AG04450 (cell line): ENCODE data around the gene GJA4. TPM values are rescaled to one million over a fixed set of nuclear protein-coding genes. Genes with fewer than 3 reads are reported as not detected.

Experiments used
- CTCF ChIA-PET: fragments of 300-600, 350-600 bp; formaldehyde crosslinking; extraction: SDS; loops from one replicate; lab custom pipeline; 2022; ENCODE audit warnings: antibody characterized with exemption, inconsistent platforms; lab: Charles Lee
- POLR2A ChIA-PET: fragments of 350-600 bp; formaldehyde crosslinking; extraction: SDS; loops from one replicate; lab custom pipeline; 2021; ENCODE audit warnings: antibody characterized with exemption, inconsistent platforms; lab: Yijun Ruan, JAX
- DNase-seq: peaks from one replicate; pipeline ENCODE4 v3.0.0-alpha.2; 2011; ENCODE audit warnings: low read depth, low spot score
- H3K27ac ChIP-seq: one replicate; pipeline ENCODE4 v1.5.1; 2012; ENCODE audit warnings: low read depth, low read length, control low read depth
- H3K27me3 ChIP-seq: one replicate; pipeline ENCODE4 v1.6.0; 2012; ENCODE audit warnings: low read length; ENCODE audit not compliant: control insufficient read depth, insufficient read depth
- H3K4me3 ChIP-seq: 2 replicates; pipeline ENCODE4 v1.5.1; 2011; ENCODE audit warnings: mild to moderate bottlenecking, low read depth, low read length, control low read depth
- H3K9me3 ChIP-seq: 2 replicates; pipeline ENCODE4 v1.5.1; 2012; ENCODE audit warnings: low read length; ENCODE audit not compliant: control insufficient read depth, insufficient read depth
- polyA plus RNA-seq: library from polyadenylated mRNA; depleted of rRNA; stranded (reverse); fragments of >200 nt; gene quantifications from 2 replicates; pipeline ENCODE4 v1.2.3, GENCODE V29; 2011
- TF ChIP-seq, protein P1 (sequence below): IDR thresholded peaks from 2 replicates; pipeline ENCODE4 v1.5.1; 2011; ENCODE audit warnings: low read depth, low read length, control low read depth, inconsistent platforms

The GJA4 gene
- polyA plus RNA-seq, 1 experiment: not detected

DNA sequence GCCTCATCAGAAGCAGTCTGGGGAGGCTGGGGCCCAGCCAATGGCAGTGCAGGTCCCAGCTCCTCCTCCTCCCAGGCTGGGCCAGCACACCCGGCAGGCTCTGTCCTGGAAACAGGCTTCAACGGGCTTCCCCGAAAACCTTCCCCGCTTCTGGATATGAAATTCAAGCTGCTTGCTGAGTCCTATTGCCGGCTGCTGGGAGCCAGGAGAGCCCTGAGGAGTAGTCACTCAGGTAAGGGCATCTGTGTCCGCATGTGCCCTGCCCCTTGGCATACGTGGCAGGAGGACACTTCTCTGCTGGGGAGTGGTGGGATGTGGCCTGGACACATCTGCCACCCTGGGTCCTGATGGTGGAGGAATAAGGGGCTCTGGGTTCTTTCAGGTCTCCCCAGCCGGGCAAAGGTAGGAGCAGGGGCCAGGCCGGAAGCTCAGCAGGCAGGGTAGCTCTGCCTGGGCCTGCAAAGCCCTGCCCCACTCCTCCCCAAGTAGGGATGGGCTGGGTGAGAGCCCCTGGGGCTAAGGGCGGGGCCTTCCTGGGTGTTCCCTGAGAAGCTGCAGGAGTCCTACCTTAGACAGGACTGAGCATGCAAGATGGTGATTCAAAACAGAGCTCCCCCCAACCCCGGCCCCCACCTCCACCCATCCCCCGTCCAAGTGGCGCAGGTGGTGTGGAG is 37.7 kb upstream of the GJA4 start, which contains the start of gene GJB5:
GJB5 (plus strand) TSS at position 84 of the 674 bp plus-strand sequence. CDS start 2,284 bp downstream, outside the sequence.
- ChIA-PET CTCF (interaction anchor here (0.9 to 2.7 kb wide), 2 partner anchors 11 to 12 kb away, joined by 3 to 10 read pairs; no protein-coding TSS in a partner anchor), POLR2A (no interaction called here)
- TF ChIP-seq, protein P1, sequence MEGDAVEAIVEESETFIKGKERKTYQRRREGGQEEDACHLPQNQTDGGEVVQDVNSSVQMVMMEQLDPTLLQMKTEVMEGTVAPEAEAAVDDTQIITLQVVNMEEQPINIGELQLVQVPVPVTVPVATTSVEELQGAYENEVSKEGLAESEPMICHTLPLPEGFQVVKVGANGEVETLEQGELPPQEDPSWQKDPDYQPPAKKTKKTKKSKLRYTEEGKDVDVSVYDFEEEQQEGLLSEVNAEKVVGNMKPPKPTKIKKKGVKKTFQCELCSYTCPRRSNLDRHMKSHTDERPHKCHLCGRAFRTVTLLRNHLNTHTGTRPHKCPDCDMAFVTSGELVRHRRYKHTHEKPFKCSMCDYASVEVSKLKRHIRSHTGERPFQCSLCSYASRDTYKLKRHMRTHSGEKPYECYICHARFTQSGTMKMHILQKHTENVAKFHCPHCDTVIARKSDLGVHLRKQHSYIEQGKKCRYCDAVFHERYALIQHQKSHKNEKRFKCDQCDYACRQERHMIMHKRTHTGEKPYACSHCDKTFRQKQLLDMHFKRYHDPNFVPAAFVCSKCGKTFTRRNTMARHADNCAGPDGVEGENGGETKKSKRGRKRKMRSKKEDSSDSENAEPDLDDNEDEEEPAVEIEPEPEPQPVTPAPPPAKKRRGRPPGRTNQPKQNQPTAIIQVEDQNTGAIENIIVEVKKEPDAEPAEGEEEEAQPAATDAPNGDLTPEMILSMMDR: no peak
- DNase-seq: no peak
- Histone ChIP-seq H3K9me3 (no peaks in the 10 kb centered on the region), H3K27ac (no peak within 1 kb of the TSS), H3K4me3 (no peak within 1 kb of the TSS), H3K27me3 (no peaks in the 10 kb centered on the region)

DNA sequence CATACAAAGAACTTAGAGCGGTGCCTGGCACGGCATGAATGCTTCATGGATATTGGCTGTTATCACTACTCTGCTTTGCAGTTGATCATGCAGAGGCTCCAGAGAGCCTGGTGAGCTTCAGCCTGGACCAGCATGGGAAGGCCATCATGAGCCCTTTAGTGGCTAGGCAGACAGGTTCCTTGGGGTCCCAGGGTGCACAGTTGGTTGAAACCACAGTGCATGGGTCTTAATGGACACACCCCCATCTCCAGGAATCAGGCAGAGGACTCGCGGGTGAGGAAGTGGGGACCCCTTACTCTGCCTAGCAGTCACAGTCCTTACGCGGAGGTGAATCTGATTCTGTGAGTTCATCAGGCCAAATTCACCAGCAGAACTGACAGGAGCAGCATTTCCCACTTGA is 36.8 kb upstream of the GJA4 start:
- H3K4me3 ChIP-seq: no peak overlapping the region
- no peak overlapping the region for H3K27ac ChIP-seq
- H3K27me3 ChIP-seq: no peaks in the 10 kb centered on the region
- TF ChIP-seq, protein P1: no peak
- no peaks in the 10 kb centered on the region for H3K9me3 ChIP-seq
- no peak for DNase-seq
- ChIA-PET CTCF (interaction anchor here (2.7 kb wide), 1 partner anchor 13 kb away, joined by 10 read pairs; no protein-coding TSS in a partner anchor), POLR2A (no interaction called here)

DNA sequence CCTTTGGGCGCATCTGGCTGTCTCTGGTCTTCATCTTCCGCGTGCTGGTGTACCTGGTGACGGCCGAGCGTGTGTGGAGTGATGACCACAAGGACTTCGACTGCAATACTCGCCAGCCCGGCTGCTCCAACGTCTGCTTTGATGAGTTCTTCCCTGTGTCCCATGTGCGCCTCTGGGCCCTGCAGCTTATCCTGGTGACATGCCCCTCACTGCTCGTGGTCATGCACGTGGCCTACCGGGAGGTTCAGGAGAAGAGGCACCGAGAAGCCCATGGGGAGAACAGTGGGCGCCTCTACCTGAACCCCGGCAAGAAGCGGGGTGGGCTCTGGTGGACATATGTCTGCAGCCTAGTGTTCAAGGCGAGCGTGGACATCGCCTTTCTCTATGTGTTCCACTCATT is 35.4 kb upstream of the GJA4 start:
- Histone ChIP-seq H3K27me3 (no peaks in the 10 kb centered on the region), H3K27ac (no peak overlapping the region), H3K9me3 (no peaks in the 10 kb centered on the region; the same call in 1 of the 2 replicates), H3K4me3 (no peak overlapping the region)
- ChIA-PET POLR2A (no interaction called here), CTCF (no interaction called here)
- DNase-seq: no peak
- TF ChIP-seq, protein P1: no peak

DNA sequence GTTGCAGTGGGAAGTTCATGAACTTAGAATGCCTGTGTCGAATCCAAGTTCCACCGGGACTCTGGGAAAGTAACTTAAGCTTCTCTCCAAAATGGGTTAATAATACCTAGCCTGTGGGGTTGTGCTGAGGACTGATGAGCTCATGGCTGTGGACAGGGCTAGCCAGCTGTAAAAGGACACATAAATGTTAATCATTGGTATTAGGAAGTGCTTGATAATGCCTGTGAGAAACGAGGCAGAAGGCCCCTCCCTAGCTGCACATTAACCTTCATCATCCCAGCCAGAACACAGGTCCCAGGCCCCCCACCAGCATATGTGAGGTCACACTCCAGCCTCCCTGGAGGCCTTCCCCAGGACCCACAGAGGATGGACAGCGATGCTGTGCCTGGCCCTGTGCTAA is 34.0 kb upstream of the GJA4 start:
- no peaks in the 10 kb centered on the region; the same call in 1 of the 2 replicates for H3K9me3 ChIP-seq
- ChIA-PET POLR2A (no interaction called here), CTCF (interaction anchor here (0.9 to 1.5 kb wide), 2 partner anchors 28 to 94 kb away, joined by 3 read pairs; no protein-coding TSS in a partner anchor)
- TF ChIP-seq, protein P1: no peak
- DNase-seq: no peak
- no peak overlapping the region for H3K27ac ChIP-seq
- H3K4me3 ChIP-seq: no peak overlapping the region
- H3K27me3 ChIP-seq: no peaks in the 10 kb centered on the region
